GM12878 (cell line): Measurements from ENCODE around the gene CLEC4G. TPM values are rescaled to one million over a fixed set of nuclear protein-coding genes. Genes with fewer than 3 reads are reported as not detected.

Experiments
- ATF3 ChIP-seq: IDR thresholded peaks from 2 replicates; pipeline ENCODE4 v1.6.1; 2011; ENCODE audit warnings: low read depth, mild to moderate bottlenecking, low read length, moderate library complexity, borderline replicate concordance; ENCODE audit errors: extremely low read depth
- BACH1 ChIP-seq: fragments of 450-650 bp; IDR thresholded peaks from 2 replicates; pipeline ENCODE4 v1.6.1; 2017; ENCODE audit warnings: mild to moderate bottlenecking, borderline replicate concordance
- BCLAF1 ChIP-seq: fragments of 450-650 bp; IDR thresholded peaks from 2 replicates; pipeline ENCODE4 v1.6.1; 2017; ENCODE audit warnings: antibody characterized with exemption, mild to moderate bottlenecking, moderate library complexity
- CHD2 ChIP-seq: IDR thresholded peaks from 2 replicates; pipeline ENCODE4 v1.6.1; 2011; ENCODE audit warnings: low read depth, low read length, improper control_type of control experiment, borderline replicate concordance
- CHD4 ChIP-seq: fragments of 200-600 bp; sonication (generic); IDR thresholded peaks from 2 replicates; pipeline ENCODE4 v1.6.1; 2016; ENCODE audit warnings: mild to moderate bottlenecking
- IRF5 ChIP-seq: fragments of 450-650 bp; IDR thresholded peaks from 2 replicates; pipeline ENCODE4 v1.6.1; 2017; ENCODE audit warnings: borderline replicate concordance
- KAT2A ChIP-seq: conservative IDR thresholded peaks from 2 replicates; pipeline ENCODE4 v1.6.1; 2011; ENCODE audit warnings: low read depth, low read length; ENCODE audit not compliant: control insufficient read depth
- MYC ChIP-seq: IDR thresholded peaks from 2 replicates; pipeline ENCODE4 v1.6.1; 2011; ENCODE audit warnings: mild to moderate bottlenecking, low read length, moderate library complexity, inconsistent platforms; ENCODE audit not compliant: insufficient read depth, insufficient replicate concordance, insufficient read length, severe bottlenecking
- NFXL1 ChIP-seq: fragments of 450-650 bp; IDR thresholded peaks from 2 replicates; pipeline ENCODE4 v1.6.1; 2017; ENCODE audit warnings: antibody characterized with exemption, mild to moderate bottlenecking, borderline replicate concordance
- NFYA ChIP-seq: IDR thresholded peaks from 2 replicates; pipeline ENCODE4 v1.6.1; 2011; ENCODE audit warnings: low read depth, mild to moderate bottlenecking, low read length, improper control_type of control experiment, borderline replicate concordance
- PAX5 ChIP-seq: IDR thresholded peaks from 2 replicates; pipeline ENCODE4 v1.6.1; 2011; ENCODE audit warnings: low read depth, low read length, borderline replicate concordance
- RB1 ChIP-seq: fragments of 450-650 bp; formaldehyde crosslinking; IDR thresholded peaks from 2 replicates; pipeline ENCODE4 v1.6.1; 2017; ENCODE audit warnings: mild to moderate bottlenecking, borderline replicate concordance
- RFX5 ChIP-seq: IDR thresholded peaks from 2 replicates; pipeline ENCODE4 v1.6.1; 2011; ENCODE audit warnings: low read depth, low read length, improper control_type of control experiment
- SMARCA5 ChIP-seq: fragments of 450-650 bp; IDR thresholded peaks from 2 replicates; pipeline ENCODE4 v1.6.1; 2017; ENCODE audit warnings: mild to moderate bottlenecking
- SRF ChIP-seq, 2 experiments: IDR thresholded peaks; 2 replicates each; pipeline ENCODE4 v1.6.1; 2011; ENCODE audit warnings: low read depth in 2 of 2, low read length in 2 of 2, mild to moderate bottlenecking in 1 of 2, moderate library complexity in 1 of 2
- STAT1 ChIP-seq: fragments of 450-650 bp; conservative IDR thresholded peaks from 2 replicates; pipeline ENCODE4 v1.6.1; 2014; ENCODE audit warnings: antibody characterized with exemption, mild to moderate bottlenecking
- TAF1 ChIP-seq: IDR thresholded peaks from 2 replicates; pipeline ENCODE4 v1.6.1; 2011; ENCODE audit warnings: mild to moderate bottlenecking, low read depth, low read length, borderline replicate concordance
- YBX1 ChIP-seq: fragments of 450-650 bp; IDR thresholded peaks from 2 replicates; pipeline ENCODE4 v1.6.1; 2016; ENCODE audit warnings: antibody characterized with exemption
- ZBED1 ChIP-seq: IDR thresholded peaks from 2 replicates; pipeline ENCODE4 v1.6.1; 2016; ENCODE audit warnings: borderline replicate concordance
- ZBTB40 ChIP-seq: fragments of 450-650 bp; IDR thresholded peaks from 2 replicates; pipeline ENCODE4 v1.6.1; 2016; ENCODE audit warnings: mild to moderate bottlenecking, moderate library complexity, borderline replicate concordance
- ZSCAN29 ChIP-seq: fragments of 450-650 bp; IDR thresholded peaks from 2 replicates; pipeline ENCODE4 v1.6.1; 2017; ENCODE audit warnings: mild to moderate bottlenecking, moderate library complexity
- ZZZ3 ChIP-seq: IDR thresholded peaks from 2 replicates; pipeline ENCODE4 v1.6.1; 2011; ENCODE audit warnings: low read depth; ENCODE audit not compliant: control insufficient read depth, insufficient read length
- polyA plus RNA-seq, 11 experiments: library from polyadenylated mRNA; depleted of rRNA in 4 of 11; unstranded in 6 of 11; stranded (reverse) in 5 of 11; fragments of >200 nt; fragmentation: Nextera tagmentation in 4 of 11; fragmentation: Illumina TruSeq in 1 of 11; extraction: Ambion mirVana in 4 of 11; extraction: Trizol in 1 of 11; gene quantifications; 1 replicate in 1 of 11; 2 replicates in 10 of 11; pipeline versions ENCODE4 v1.2.1 to v1.2.3, GENCODE V29; 2011 to 2016; ENCODE audit warnings: inconsistent platforms in 2 of 11, missing spikeins in 2 of 11, low read depth in 1 of 11
- total RNA-seq, 4 experiments: library from RNA; depleted of rRNA in 3 of 4; stranded (reverse); fragments of >200 nt in 3 of 4; fragmentation: Illumina TruSeq in 1 of 4; extraction: Trizol in 1 of 4; gene quantifications; 2 replicates each; pipeline versions ENCODE4 v1.2.1 to v1.2.3, GENCODE V29; 2013 to 2021

Gene CLEC4G
- total and polyA plus RNA-seq, 10 of the 15 experiments (the other 5 are each of a cell fraction or from before 2014, with no cell fraction given) = 0.04 TPM; not detected in 9

- no peak for TF ChIP-seq BCLAF1
- peak; percentile 100 for TF ChIP-seq SMARCA5
- no peak for TF ChIP-seq NFYA
- peak; percentile 64 for TF ChIP-seq CHD2
- TF ChIP-seq YBX1 = no peak
- TF ChIP-seq BACH1 = no peak; the same call in 1 of the 2 replicates
- TF ChIP-seq PAX5 = peak; percentile 90
- TF ChIP-seq ATF3 = no peak
- peak; percentile 81; the same call in 1 of the 2 replicates for TF ChIP-seq ZBED1
- TF ChIP-seq ZBTB40 = no peak
- peak; percentile 92 to 97 for TF ChIP-seq SRF (IDR thresholded peaks at IDR 0.05; ENCODE audit: low read depth in 2 of 2, low read length in 2 of 2)
- TF ChIP-seq MYC = peak; percentile 19
- 0 out of 2 replicates have a peak, but pooled peaks have one; percentile 50 for TF ChIP-seq RB1
- peak; percentile 2; the same call in 1 of the 2 replicates for TF ChIP-seq CHD4
- TF ChIP-seq IRF5 = no peak
- peak; percentile 68; the same call in 1 of the 2 replicates for TF ChIP-seq TAF1
- TF ChIP-seq RFX5 = no peak
- no peak for TF ChIP-seq ZSCAN29
- TF ChIP-seq ZZZ3 = no peak
- no peak for TF ChIP-seq NFXL1
- TF ChIP-seq KAT2A = no peak
- no peak for TF ChIP-seq STAT1
These were observed 30.1 kb downstream of the CLEC4G start, which contains the start of gene FCER2 (continued) for GRCh38 chr19:7701654-7702457.
